Hepatocyte (in vitro differentiated cells): ENCODE data around the gene FBXO9.

Experiments
- EZH2 ChIP-seq: fragments of 200-600 bp; sonication (generic); IDR thresholded peaks from 2 replicates; pipeline ENCODE4 v1.6.1; 2016; ENCODE audit warnings: antibody characterized with exemption, mild to moderate bottlenecking, borderline replicate concordance
- TF ChIP-seq, protein P1 (sequence below): fragments of 200-600 bp; sonication (generic); IDR thresholded peaks from 2 replicates; pipeline ENCODE4 v1.5.1; 2016; ENCODE audit warnings: antibody characterized with exemption, mild to moderate bottlenecking; ENCODE audit not compliant: poor library complexity

DNA sequence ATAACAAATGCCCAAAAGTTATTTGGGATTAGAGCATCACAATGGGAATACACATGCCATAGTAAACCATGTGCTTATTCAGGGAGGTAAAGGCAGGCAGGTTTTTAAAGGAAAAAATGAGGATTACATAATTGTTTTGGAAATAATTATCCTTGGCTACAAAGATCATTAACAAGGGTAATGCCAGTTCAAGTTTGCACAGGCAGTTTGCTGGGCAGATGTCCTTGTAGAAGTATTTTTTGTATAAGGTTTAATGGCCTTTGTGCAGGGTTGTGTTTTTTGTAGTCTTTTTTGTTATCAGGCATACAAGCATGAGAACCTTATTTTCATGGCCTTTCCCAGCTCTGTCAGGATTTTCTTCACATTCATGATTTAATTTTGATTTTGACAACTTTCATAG lies 24.7 kb downstream of the FBXO9 start:
- TF ChIP-seq EZH2: no peak
- TF ChIP-seq, protein P1, sequence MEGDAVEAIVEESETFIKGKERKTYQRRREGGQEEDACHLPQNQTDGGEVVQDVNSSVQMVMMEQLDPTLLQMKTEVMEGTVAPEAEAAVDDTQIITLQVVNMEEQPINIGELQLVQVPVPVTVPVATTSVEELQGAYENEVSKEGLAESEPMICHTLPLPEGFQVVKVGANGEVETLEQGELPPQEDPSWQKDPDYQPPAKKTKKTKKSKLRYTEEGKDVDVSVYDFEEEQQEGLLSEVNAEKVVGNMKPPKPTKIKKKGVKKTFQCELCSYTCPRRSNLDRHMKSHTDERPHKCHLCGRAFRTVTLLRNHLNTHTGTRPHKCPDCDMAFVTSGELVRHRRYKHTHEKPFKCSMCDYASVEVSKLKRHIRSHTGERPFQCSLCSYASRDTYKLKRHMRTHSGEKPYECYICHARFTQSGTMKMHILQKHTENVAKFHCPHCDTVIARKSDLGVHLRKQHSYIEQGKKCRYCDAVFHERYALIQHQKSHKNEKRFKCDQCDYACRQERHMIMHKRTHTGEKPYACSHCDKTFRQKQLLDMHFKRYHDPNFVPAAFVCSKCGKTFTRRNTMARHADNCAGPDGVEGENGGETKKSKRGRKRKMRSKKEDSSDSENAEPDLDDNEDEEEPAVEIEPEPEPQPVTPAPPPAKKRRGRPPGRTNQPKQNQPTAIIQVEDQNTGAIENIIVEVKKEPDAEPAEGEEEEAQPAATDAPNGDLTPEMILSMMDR: no peak
